GM18907 (cell line): ENCODE data around the gene DFFB.

ENCODE experiments used
- ATAC-seq: cut with Tn5 transposase; IDR thresholded peaks from one replicate; pipeline ENCODE4 v1.9.1; 2021; ENCODE audit warnings: mild to moderate bottlenecking, moderate library complexity; ENCODE audit not compliant: unreplicated experiment

DFFB gene

DNA sequence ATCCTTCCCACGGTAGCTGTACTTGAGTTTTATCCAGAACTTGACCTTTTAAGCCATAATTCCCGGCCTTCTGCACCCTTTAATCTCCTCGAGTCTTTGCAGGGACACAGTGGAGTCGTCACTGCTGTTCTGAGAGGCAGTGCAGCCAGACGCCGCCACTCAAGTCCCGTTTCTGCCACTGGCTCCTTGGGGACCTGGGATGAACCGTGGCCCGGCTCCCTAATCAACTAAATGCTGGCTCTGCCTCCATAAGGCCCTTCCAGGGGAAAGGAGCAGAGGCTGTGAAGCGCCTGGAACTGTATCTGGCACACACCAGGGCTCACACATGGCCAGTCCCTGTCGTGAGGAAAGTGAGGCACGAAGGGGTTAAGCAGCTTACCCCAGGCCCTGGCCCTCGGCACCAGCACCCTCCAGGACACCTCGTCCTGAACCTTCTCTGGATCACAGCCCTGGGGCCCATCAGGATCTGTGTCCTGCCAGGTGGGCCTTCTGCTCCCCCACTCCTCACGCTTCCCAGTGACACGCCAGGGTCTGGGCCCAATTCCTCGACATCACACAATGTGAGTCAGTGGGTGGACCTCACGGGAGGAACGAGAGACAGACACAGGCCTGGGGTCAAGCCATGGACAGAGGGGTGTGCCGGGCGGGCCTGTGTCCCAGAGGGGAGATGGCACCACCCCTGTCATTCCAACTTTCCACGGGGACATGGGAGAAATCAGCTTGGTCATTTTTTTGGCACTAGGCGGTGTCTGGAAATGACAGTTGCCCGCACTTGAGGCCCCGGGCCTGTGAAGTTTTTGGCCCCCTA lies 66.3 kb downstream of the DFFB start:
- ATAC-seq: no peak

DNA sequence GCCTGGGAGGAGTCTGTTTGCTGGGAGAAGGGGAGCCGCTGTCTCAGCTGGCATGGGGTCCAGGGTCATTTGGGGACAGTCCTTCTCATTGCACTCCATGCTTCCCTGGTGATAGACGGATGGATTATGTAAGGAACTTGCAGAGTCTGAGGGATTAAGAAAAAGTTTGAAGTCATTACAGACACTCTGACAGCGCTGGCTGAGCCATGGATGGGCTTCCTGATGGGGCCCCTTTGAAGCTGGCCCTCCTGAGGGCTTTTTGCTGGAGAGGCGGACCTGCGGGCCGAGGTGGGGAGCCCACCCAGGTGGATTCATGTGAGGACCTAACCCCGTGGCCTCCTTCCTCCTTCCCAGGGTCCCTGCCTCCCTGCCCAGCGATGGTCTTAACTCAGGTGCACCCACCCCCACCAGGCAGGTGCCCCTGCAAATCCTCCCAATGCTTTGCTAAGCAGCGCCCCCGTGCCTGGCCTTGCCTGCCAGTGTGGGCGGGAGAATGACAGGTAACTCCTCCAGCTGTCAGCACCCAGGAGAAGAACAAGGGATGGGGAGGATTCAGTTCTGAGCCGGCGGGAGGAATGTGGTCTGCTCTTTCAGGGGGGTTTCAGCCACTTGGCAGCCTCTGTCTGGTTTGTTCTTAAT lies 67.0 kb downstream of the DFFB start:
- ATAC-seq: no peak

DNA sequence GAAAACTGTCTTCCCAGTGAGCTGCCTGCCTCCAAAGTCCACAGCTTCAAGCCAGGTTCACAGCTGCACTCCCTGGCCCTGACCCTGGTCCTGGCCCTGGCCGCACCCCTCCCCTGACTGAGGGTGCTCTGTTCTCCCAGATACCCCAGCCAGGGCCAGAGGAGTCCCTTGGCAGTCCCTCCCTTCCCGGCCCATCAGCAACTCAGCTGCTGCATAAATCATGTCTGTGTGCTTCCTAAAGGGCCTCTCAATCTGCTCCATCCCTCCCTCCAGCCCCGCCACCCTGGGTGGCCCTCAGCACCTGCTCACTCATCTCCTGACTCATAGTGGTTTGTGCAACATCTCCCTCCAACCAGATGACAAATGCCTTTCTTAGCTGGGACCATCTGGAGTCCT lies 67.5 kb downstream of the DFFB start:
- ATAC-seq: no peak

DNA sequence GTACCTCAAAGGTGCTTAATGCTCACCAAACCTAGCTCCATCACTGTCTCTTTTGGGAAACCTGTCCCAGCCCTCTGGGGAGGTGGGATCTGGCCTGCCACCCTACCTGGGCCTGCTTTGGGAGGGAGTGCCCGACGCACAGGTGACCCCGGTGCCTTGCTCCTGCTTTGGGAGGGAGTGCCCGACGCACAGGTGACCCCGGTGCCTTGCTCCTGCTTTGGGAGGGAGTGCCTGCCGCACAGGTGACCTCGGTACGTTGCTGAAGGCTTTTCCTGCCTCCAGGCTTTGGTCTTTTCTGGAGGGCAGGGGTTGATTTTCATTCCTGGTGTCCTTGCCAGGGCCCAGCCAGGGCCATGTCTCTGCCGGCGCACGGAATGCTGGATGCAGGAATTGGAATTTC lies 68.0 kb downstream of the DFFB start:
- ATAC-seq: no peak

DNA sequence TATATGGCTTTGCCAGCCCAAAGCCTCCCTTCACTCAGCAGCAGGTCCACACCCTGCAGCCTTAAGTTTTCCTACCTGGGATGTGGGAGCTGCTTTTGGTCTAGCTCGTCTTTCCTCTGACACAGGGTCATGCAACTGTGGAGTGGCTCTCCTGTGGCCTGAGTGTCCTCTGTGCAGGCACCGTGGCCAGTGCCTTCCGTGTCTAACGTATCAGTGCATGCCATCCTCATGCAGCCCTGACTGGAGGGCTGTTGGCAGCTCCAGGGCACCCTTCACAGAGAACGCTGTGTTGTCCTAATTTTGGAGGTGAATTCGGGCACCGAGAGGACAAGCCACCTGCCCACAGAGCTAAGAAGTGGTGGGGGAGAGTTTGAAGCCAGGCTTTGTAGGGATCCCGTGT lies 68.5 kb downstream of the DFFB start:
- no peak for ATAC-seq

DNA sequence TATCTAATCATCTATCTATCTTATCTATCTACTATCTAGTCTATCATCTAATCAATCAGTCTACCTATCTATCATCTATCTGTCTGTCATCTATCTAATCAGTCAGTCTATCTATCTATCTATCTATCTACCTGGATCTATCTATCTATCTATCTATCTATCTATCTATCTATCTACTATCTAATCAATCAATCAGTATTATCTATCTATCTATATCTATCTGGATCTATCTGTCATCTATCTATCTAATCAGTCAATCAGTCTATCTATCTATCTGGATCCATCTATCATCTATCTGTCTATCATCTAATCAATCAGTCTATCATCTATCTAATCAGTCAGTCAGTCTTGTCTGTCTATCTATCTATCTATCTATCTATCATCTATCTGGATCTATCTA lies 69.7 kb downstream of the DFFB start:
- no peak for ATAC-seq

DNA sequence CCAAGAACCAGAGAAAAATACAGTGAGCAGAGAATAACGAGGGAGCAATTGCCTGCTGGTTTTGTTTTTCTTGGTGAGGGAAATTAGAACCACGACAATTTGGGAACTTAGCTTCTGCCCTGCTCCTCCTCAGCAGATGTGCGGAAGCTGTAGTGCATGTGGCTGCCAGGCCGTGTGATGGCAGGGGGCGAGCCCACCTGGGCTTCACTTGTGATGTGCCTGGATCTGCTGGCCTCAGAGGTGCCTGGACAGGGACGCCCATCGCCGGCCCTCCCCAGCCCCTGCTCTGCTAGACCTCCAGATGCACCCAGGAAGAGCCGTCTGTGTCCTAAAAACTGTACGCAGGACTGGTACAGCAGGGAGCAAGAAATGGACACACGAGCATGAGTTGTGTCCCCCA lies 71.3 kb downstream of the DFFB start:
- no peak for ATAC-seq

DNA sequence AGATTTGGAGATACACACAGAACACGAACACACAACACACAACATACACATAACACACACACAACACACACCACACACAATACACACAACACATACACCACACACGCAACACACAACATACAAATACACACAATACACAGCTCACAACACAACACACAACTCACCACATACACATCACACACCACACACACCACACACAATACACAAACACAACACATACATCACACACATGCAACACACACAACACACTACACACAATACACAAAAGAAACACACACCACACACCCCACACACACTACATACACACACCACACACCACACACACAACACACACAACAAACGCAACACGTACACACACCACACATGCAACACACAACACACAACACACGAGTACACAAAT lies 71.8 kb downstream of the DFFB start:
- no peak for ATAC-seq

DNA sequence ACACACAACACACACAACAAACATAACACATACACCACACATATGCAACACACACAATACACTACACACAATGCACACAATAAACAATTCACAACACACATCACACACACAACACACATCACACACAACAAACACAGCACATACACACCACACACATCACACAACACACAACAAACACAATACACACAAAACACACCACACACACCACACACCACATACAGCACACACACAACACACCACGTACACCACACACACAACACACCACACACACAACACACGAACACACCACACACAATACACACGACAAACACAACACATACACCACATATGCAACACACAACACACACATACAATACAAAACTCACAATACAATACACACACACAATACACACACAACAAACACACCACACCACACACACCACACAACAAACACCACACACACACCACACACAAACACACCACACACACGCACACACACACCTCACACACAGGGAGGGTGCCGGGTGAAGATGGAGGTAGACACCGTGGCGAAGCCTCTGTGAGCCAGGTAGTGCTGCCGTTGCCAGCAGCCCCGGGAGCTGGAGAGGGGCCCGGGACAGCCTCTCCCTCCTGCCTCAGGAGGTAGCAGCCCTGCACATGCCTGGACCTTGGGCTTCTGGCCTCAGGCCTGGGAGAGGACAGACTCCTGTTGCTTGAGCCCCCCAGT lies 73.2 kb downstream of the DFFB start:
- no peak for ATAC-seq

DNA sequence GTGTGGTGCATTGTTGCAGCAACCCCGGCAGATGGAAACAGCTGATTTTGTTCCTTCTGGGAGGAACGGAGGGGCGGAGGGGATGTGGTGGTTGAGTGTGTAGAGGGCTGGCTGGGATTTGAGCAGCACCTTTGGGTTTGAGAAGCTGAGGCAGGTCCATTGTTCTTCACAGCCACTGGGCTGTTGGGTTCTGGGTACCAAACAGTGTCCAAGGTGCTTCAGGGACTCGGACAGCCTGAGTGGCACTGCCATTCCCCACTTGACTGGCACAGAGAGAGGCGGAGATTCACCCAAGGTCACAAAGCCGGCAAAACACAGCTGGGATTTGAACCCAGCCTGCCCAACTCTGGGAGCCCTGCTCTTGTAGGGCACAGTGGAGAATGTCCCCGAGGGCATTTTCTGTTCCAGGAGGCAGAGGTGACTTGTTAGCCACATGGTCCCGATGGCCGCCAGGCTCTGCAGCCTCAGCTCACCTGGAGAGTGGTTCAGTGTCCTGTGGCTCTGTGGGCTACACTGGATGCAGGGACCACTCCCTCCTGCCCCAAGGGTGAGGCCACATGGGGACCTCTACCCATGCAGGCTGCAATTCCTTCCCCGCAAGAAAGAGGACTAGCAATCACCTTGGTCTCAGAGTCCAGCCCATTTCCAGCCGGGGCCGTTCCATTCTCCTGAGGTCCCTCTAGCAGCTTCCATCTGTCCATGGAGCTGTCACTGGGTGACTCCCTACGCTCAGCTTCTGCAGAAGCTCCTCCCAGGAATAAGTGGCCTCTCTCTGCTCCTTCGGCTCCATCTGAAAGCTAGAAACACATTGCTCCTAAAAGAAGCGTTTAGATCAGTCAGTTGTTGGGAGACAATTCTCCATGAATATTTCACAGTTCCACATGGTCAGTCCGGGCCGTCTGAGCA lies 74.0 kb downstream of the DFFB start:
- no peak for ATAC-seq

DNA sequence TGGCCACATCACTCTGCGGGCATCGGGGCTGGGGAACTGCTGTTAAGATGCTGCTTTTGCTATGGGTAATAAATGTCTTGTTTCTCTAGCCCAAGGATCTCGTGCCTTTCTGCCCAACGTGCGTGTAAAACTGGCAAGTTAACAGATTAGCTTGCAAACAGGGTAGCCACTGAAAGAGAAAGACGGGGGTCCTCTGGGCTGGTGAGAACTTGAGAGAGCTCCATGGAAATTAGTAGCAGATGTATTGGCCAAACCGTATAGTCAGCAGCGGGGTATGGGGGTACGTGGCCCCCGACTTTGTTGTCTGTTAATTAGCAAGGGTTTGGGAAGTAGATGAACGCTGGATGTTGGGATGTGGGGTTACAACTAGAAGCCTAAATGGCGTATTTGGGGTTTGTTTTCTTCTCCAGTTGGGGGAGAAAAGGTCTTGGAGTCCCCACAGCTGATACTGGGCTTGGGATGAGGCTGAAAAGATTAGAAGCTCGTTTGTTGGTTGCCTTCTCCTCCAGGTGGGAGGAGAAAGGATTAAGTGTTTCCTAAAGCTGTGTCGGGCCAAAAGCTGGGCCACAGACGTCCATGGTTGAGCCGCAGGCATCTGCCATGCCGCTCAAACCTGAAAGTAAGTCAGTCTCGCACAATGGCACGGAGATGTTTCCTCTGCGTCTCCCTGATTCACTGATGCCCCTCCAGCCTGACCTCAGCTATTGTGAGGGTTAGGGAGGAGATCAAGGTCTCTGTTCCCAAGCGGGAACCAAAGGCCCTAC lies 75.1 kb downstream of the DFFB start:
- no peak for ATAC-seq
